Measurements from ENCODE around the gene MYL6B. TPM values are rescaled to one million over a fixed set of nuclear protein-coding genes. Genes with fewer than 3 reads are reported as not detected.
A peak's percentile ranks its signal among the peaks of the same experiment; 100 is the strongest.
"Not testable (repeated sequence)": the region's sequence is repeated elsewhere in the genome, so short reads cannot be mapped to it uniquely, and the experiment has no call there.

MYL6B gene
- total and polyA plus RNA-seq, 2 of the 4 experiments (the other 2 are of a cell fraction) = 78.3 to 112 TPM

DNA sequence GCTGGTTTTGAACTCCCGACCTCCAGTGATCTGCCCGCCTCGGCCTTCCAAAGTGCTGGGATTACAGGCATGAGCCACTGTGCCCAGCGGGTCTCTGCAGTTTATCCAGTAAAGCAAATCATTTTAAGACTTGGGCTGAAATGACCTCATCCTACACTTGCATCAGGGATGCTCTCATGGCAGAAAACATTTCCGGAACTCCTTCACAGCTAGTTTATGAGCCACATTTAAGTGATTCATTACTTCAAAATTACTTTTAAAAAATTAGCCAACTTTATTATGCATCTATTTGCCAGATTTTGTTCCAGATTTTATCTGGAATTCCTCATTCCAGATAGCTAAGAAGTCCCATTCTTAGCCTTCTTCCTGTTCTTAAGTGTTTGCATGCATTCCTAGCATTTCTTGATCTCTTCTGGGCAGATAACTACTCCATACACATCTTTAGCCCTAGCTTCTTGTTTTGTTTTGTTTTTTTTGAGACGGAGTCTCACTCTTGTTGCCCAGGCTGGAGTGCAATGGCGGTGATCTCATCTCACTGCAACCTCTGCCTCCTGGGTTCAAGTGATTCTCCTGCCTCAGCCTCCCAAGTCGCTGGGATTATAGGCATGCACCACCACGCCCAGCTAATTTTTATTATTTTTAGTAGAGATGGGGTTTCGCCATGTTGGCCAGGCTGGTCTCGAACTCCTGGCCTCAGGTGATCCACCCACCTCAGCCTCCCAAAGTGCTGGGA lies 44.6 kb downstream of the MYL6B start:
- H3K14ac ChIP-seq (replicated peaks; ENCODE audit: low read depth, low read length); H3K79me1 ChIP-seq (ENCODE audit: low read depth in 1 of 2, low read length in 2 of 2); H3K36me3 ChIP-seq (ENCODE audit: control insufficient read depth, insufficient read depth, low read length); H2BK15ac ChIP-seq (ENCODE audit: low read depth, low read length); H3K56ac ChIP-seq (ENCODE audit: extremely low read depth, insufficient read depth, low read length); H2AK5ac ChIP-seq (ENCODE audit: low read depth, low read length); H3K27me3 ChIP-seq (ENCODE audit: control insufficient read depth, insufficient read depth, low read length); H3K9me3 ChIP-seq (ENCODE audit: control insufficient read depth, insufficient read depth, low read length); H2BK20ac ChIP-seq (ENCODE audit: low read depth, low read length); BruUV-seq (replicated peaks); H3K18ac ChIP-seq (ENCODE audit: low read depth, low read length); dilution Hi-C loops (cut with HindIII; ENCODE audit: low sequenced_read_pairs, unreplicated experiment); H3K4me1 ChIP-seq (ENCODE audit: control insufficient read depth, insufficient read depth, low read length); H3K23ac ChIP-seq (ENCODE audit: low read depth, low read length); in situ Hi-C loops (cut with MboI; ENCODE audit: low sequenced_read_pairs); H3K9me1 ChIP-seq (ENCODE audit: insufficient read depth, low read length); H4K20me1 ChIP-seq (ENCODE audit: insufficient read depth, low read length); H3K4me3 ChIP-seq (ENCODE audit: insufficient read depth, low read depth, low read length); H3K9ac ChIP-seq (ENCODE audit: low read depth, low read length); H3K4me2 ChIP-seq (ENCODE audit: low read depth, low read length); H2AK9ac ChIP-seq (replicated peaks; ENCODE audit: low read depth, low read length, poor library complexity): not testable (repeated sequence)
- WGBS, 2 experiments (ENCODE audit: extremely low coverage in 2 of 2, insufficient read length in 1 of 2) = 33% methylated on average over 3 of the region's 11 CpGs; no CpG with 5 or more reads in 1 of the 2 experiments
- ChIA-PET CTCF (interaction anchor here (1.5 to 1.6 kb wide), 2 partner anchors 9 to 25 kb away, joined by 4 to 8 read pairs; partner anchors contain the start of gene RNF41), POLR2A (ENCODE audit: unreplicated experiment) (interaction anchor here (0.6 to 0.9 kb wide), 2 partner anchors 25 to 104 kb away, joined by 3 to 4 read pairs; partner anchors contain the start of gene RNF41)
- peak; percentile 96 for DNase-seq
- TF ChIP-seq CEBPB (IDR thresholded peaks at IDR 0.05; ENCODE audit: low read depth, low read length) = peak; percentile 91
- ATAC-seq (ENCODE audit: low read depth) = peak; percentile 80
- Histone ChIP-seq H3K4ac (ENCODE audit: low read depth, low read length) (peak overlapping the region; percentile 12), H2BK5ac (ENCODE audit: low read depth, low read length, poor library complexity, severe bottlenecking) (peak overlapping the region; percentile 45), H2BK120ac (ENCODE audit: low read depth, low read length) (0 out of 2 replicates have a peak overlapping the region, but pooled peaks have one; percentile 0), H4K5ac (ENCODE audit: low read depth, low read length) (peak overlapping the region; percentile 63; the same call in 1 of the 2 replicates), H4K91ac (ENCODE audit: insufficient read depth, low read depth, low read length) (peak overlapping the region; percentile 21), H3K27ac (ENCODE audit: insufficient read depth, low read length) (peak overlapping the region; percentile 60; the same call in 1 of the 2 replicates), H4K8ac (ENCODE audit: low read depth in 2 of 2, low read length in 2 of 2) (peak overlapping the region in 1 of 2 experiments; percentile 2; a peak in 1 of 4 replicates), H2AFZ (replicated peaks; ENCODE audit: low read length, poor library complexity) (peak overlapping the region; percentile 18)
- intact Hi-C loops (cut with micrococcal nuclease) = loop anchor here (1.0 to 2.0 kb wide), 2 partner anchors 27 to 78 kb away; partner anchors contain the start of genes NABP2 and ZC3H10

All from IMR-90 (cell line).